ENCODE measurements around the gene CCDC92B.

The CCDC92B gene

GRCh38 chr17:2719861-2720260 is 29.6 kb downstream of the CCDC92B start:
- no peaks in the 10 kb centered on the region for H3K4me1 ChIP-seq (ENCODE audit: control insufficient read depth, insufficient read depth, low read length, poor library complexity, severe bottlenecking)
- no peaks in the 10 kb centered on the region for H3K36me3 ChIP-seq (ENCODE audit: control insufficient read depth, insufficient read depth, low read length)
- 64 to 67% methylated on average over 3 of the region's 4 CpGs for WGBS, 2 experiments (ENCODE audit: insufficient coverage in 2 of 2)
- H3K9me3 ChIP-seq (ENCODE audit: control insufficient read depth, low read length), result peaks cover 5% of the 10 kb centered on the region
- no peak overlapping the region for H3K4me3 ChIP-seq (ENCODE audit: extremely low read depth, insufficient read depth, low read length, poor library complexity, severe bottlenecking)
- H3K27ac ChIP-seq (ENCODE audit: low read depth, low read length, severe bottlenecking), result no peak overlapping the region

DNA sequence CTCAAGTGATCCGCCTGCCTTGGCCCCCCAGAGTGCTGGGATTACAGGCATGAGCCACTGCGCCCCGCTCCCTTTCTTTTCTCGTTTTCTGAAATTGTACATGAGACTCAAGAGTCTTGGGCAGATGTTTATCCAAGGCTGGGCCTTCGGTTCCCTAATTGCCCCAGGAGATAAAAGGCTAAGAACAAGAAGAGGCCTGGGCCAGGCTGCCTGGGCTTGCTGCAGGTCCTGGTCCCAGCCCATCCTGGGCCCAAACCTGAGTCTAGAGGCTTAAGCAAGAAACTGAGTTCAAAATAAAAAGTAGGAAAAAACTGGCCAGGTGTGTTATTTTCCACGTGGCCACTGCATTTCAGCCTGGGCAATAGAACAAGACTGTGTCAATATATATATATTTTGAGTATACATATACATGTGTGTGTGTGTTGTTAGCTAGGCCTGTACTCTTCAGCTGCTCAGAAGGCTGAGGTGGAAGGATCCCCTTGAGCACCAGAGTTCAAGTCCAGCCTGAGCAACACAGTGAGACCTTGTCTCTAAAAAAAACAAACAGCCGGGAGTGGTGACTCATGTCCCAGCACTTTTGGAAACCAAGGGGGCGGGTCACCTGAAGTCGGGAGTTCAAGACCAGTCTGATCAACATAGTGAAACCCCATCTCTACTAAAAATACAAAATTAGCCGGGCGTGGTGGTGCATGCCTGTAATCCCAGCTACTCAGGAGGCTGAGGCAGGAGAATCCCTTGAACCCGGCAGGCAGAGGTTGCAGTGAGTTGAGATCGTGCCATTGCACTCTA is 31.1 kb downstream of the CCDC92B start:
- Histone ChIP-seq H3K36me3 (ENCODE audit: control insufficient read depth, insufficient read depth, low read length) (no peaks in the 10 kb centered on the region), H3K4me3 (ENCODE audit: extremely low read depth, insufficient read depth, low read length, poor library complexity, severe bottlenecking) (no peak overlapping the region), H3K27ac (ENCODE audit: low read depth, low read length, severe bottlenecking) (no peak overlapping the region), H3K4me1 (ENCODE audit: control insufficient read depth, insufficient read depth, low read length, poor library complexity, severe bottlenecking) (no peaks in the 10 kb centered on the region), H3K9me3 (ENCODE audit: control insufficient read depth, low read length) (peaks cover 5% of the 10 kb centered on the region)
- WGBS, 2 experiments (ENCODE audit: insufficient coverage in 2 of 2), result 81% methylated on average over 9 to 10 of the region's 13 CpGs

GRCh38 chr17:2716649-2717048 is 32.8 kb downstream of the CCDC92B start:
- no peaks in the 10 kb centered on the region for H3K36me3 ChIP-seq (ENCODE audit: control insufficient read depth, insufficient read depth, low read length)
- H3K4me3 ChIP-seq (ENCODE audit: extremely low read depth, insufficient read depth, low read length, poor library complexity, severe bottlenecking), result no peak overlapping the region
- H3K27ac ChIP-seq (ENCODE audit: low read depth, low read length, severe bottlenecking), result no peak overlapping the region
- peaks cover 5% of the 10 kb centered on the region for H3K9me3 ChIP-seq (ENCODE audit: control insufficient read depth, low read length)
- peaks cover 3% of the 10 kb centered on the region for H3K4me1 ChIP-seq (ENCODE audit: control insufficient read depth, insufficient read depth, low read length, poor library complexity, severe bottlenecking)
- 51% methylated on average over 2 of the region's 5 CpGs; no CpG with 5 or more reads in 1 of the 2 experiments for WGBS, 2 experiments (ENCODE audit: insufficient coverage in 2 of 2)

- 89 to 96% methylated on average over 6 to 7 of the region's 9 CpGs for WGBS, 2 experiments (ENCODE audit: insufficient coverage in 2 of 2)
- H3K9me3 ChIP-seq (ENCODE audit: control insufficient read depth, low read length), result no peaks in the 10 kb centered on the region
- H3K4me3 ChIP-seq (ENCODE audit: extremely low read depth, insufficient read depth, low read length, poor library complexity, severe bottlenecking), result no peak overlapping the region
- peaks cover 18% of the 10 kb centered on the region for H3K4me1 ChIP-seq (ENCODE audit: control insufficient read depth, insufficient read depth, low read length, poor library complexity, severe bottlenecking)
- H3K27ac ChIP-seq (ENCODE audit: low read depth, low read length, severe bottlenecking), result no peak overlapping the region
- no peaks in the 10 kb centered on the region for H3K36me3 ChIP-seq (ENCODE audit: control insufficient read depth, insufficient read depth, low read length)
Observed at GRCh38 chr17:2713881-2714280, 35.6 kb downstream of the CCDC92B start.

GRCh38 chr17:2712300-2713043 is 37.0 kb downstream of the CCDC92B start:
- WGBS, 2 experiments (ENCODE audit: insufficient coverage in 2 of 2), result 86 to 91% methylated on average over 35 to 36 of the region's 36 CpGs
- peak overlapping the region; percentile 61 for H3K4me3 ChIP-seq (ENCODE audit: extremely low read depth, insufficient read depth, low read length, poor library complexity, severe bottlenecking)

GRCh38 chr17:2711608-2712299 is 37.7 kb downstream of the CCDC92B start, which contains the start of gene CLUH:
Gene CLUH, minus strand, starts transcription at chr17:2711764. Its CDS starts 103 bp downstream, at chr17:2711661.
- peaks cover 21% of the 10 kb centered on the region for H3K4me1 ChIP-seq (ENCODE audit: control insufficient read depth, insufficient read depth, low read length, poor library complexity, severe bottlenecking)
- no peak within 1 kb of the TSS for H3K27ac ChIP-seq (ENCODE audit: low read depth, low read length, severe bottlenecking)
- H3K4me3 ChIP-seq (ENCODE audit: extremely low read depth, insufficient read depth, low read length, poor library complexity, severe bottlenecking), result peak within 1 kb of the TSS; percentile 61
- H3K9me3 ChIP-seq (ENCODE audit: control insufficient read depth, low read length), result no peaks in the 10 kb centered on the region
- H3K36me3 ChIP-seq (ENCODE audit: control insufficient read depth, insufficient read depth, low read length), result no peaks in the 10 kb centered on the region
- WGBS, 2 experiments (ENCODE audit: insufficient coverage in 2 of 2), result 14 to 17% methylated on average over 48 to 75 of the region's 76 CpGs

More at GRCh38 chr17:2712300-2713043, 37.0 kb downstream of the CCDC92B start:
- Histone ChIP-seq H3K36me3 (ENCODE audit: control insufficient read depth, insufficient read depth, low read length) (no peaks in the 10 kb centered on the region), H3K9me3 (ENCODE audit: control insufficient read depth, low read length) (no peaks in the 10 kb centered on the region), H3K27ac (ENCODE audit: low read depth, low read length, severe bottlenecking) (no peak overlapping the region), H3K4me1 (ENCODE audit: control insufficient read depth, insufficient read depth, low read length, poor library complexity, severe bottlenecking) (peaks cover 21% of the 10 kb centered on the region)

GRCh38 chr17:2710803-2711607 is 38.4 kb downstream of the CCDC92B start:
- H3K36me3 ChIP-seq (ENCODE audit: control insufficient read depth, insufficient read depth, low read length), result no peaks in the 10 kb centered on the region
- 3% methylated on average over 59 to 65 of the region's 82 CpGs for WGBS, 2 experiments (ENCODE audit: insufficient coverage in 2 of 2)
- H3K9me3 ChIP-seq (ENCODE audit: control insufficient read depth, low read length), result no peaks in the 10 kb centered on the region
- peak overlapping the region; percentile 61 for H3K4me3 ChIP-seq (ENCODE audit: extremely low read depth, insufficient read depth, low read length, poor library complexity, severe bottlenecking)
- peaks cover 23% of the 10 kb centered on the region for H3K4me1 ChIP-seq (ENCODE audit: control insufficient read depth, insufficient read depth, low read length, poor library complexity, severe bottlenecking)
- no peak overlapping the region for H3K27ac ChIP-seq (ENCODE audit: low read depth, low read length, severe bottlenecking)

DNA sequence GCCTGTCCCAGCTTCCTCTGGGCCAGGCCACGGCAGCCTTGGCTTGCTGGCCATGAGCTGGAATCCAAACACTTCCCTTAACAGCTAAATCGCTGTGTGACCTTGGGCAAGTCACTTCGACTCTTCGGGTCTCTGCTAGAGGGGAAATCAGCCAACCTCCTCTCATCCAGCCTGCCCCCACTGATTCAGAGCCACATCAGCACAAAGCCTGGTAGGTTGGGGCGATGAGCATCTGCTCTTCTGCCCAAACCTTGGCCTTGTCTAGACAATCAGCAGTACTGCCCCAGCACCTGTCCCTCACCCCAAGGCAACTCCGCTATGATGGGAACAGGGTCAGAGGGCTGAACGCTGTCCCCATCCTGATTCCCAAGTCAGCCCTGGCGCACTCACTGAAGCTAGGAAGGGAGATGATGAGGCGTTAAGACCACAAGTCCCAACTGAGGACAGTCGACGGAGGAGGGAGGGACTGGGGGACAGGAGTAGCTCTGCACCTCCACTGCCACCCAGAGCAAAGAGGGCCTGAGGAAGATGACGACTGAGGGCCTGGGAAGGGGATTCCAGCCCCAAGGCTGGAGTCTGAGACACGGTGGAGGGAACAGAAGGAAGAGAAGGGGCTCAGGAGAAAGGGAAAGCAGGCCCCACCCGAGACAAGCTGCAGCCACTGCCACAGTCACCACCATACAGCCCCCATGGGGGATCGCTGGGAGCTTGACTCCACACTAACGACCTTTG is 39.2 kb downstream of the CCDC92B start:
- Histone ChIP-seq H3K36me3 (ENCODE audit: control insufficient read depth, insufficient read depth, low read length) (no peaks in the 10 kb centered on the region), H3K27ac (ENCODE audit: low read depth, low read length, severe bottlenecking) (no peak overlapping the region), H3K4me3 (ENCODE audit: extremely low read depth, insufficient read depth, low read length, poor library complexity, severe bottlenecking) (peak overlapping the region; percentile 61), H3K9me3 (ENCODE audit: control insufficient read depth, low read length) (no peaks in the 10 kb centered on the region), H3K4me1 (ENCODE audit: control insufficient read depth, insufficient read depth, low read length, poor library complexity, severe bottlenecking) (peaks cover 31% of the 10 kb centered on the region)
- WGBS, 2 experiments (ENCODE audit: insufficient coverage in 2 of 2), result 74 to 82% methylated on average over 13 of the region's 16 CpGs

GRCh38 chr17:2709183-2709661 is 40.2 kb downstream of the CCDC92B start:
- Histone ChIP-seq H3K36me3 (ENCODE audit: control insufficient read depth, insufficient read depth, low read length) (no peaks in the 10 kb centered on the region), H3K4me1 (ENCODE audit: control insufficient read depth, insufficient read depth, low read length, poor library complexity, severe bottlenecking) (peaks cover 37% of the 10 kb centered on the region), H3K4me3 (ENCODE audit: extremely low read depth, insufficient read depth, low read length, poor library complexity, severe bottlenecking) (no peak overlapping the region), H3K27ac (ENCODE audit: low read depth, low read length, severe bottlenecking) (no peak overlapping the region), H3K9me3 (ENCODE audit: control insufficient read depth, low read length) (no peaks in the 10 kb centered on the region)
- 79 to 89% methylated on average over 9 to 10 of the region's 10 CpGs for WGBS, 2 experiments (ENCODE audit: insufficient coverage in 2 of 2)

Data from mesodermal cell (in vitro differentiated cells).